ENCODE data around the gene TACC2.

The TACC2 gene

DNA sequence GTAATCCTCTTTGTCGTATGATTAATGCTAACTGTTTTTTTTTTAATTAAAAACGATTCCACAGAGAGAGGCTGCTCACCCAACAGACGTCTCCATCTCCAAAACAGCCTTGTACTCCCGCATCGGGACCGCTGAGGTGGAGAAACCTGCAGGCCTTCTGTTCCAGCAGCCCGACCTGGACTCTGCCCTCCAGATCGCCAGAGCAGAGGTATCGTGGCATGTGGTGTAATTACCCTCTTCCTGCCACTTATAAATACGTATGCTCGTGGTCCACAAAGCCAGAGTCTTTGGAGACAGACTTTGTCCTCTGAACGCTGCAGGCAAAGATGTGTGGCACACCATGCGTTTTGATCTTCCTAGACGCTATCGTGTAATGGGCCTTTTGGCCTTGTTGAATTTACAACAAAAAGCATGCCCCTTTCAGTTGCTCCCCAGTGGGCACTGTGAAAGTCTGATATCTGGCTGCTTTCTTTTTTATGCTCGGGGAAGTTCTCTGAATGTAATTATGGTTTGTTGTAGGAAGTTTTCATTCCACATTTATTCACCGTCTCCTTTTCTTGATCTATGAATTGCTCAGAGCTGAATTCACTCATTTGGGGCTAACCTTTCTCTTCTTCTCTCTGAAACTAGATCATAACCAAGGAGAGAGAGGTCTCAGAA lies 248.5 kb downstream of the TACC2 start:
- DNase-seq = no peak

GRCh38 chr10:122239578-122240257 lies 250.8 kb downstream of the TACC2 start:
- DNase-seq = no peak

DNA sequence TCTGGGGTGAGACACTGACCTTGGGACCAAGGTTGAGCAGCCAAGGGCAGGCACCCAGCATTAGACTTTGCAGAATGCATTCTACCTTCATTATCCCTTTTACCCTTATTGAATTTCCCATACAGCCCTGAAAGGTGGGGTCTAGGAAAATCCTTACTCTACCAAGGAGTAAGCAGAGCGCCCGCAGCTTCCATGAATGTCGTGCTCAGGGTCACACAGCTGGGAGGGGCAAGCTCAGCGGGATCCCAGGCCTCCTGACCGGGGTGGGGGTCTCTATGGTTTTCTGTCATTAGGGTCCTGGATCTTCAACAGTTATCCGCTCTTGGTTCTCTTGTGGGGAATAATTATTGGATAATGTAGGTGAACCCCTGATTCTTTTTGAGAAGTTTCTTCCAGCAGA lies 251.4 kb downstream of the TACC2 start:
- no peak for DNase-seq

DNA sequence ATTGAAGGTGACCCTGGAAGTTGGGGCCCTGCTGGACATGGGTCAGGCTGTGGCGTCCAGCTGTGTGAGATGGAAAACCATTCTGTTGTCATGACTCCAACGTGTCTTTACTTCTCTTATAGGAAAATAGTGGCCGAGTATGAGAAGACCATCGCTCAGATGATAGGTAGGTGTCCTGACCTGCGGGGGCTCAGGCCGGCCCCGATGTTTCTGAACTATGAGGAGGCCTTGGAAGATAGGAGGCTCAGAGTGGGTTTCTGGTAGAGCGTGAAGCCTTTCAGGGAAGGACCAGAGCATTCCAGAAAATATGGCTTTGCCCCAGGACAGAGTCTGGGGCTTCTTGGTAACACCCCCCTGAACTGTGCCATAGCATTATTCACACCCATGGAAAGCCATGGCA lies 252.9 kb downstream of the TACC2 start:
- no peak for DNase-seq

GRCh38 chr10:122243550-122243949 lies 254.6 kb downstream of the TACC2 start:
- no peak for DNase-seq

GRCh38 chr10:122244001-122244975 lies 255.3 kb downstream of the TACC2 start:
- no peak for DNase-seq

GRCh38 chr10:122245136-122245535 lies 256.2 kb downstream of the TACC2 start:
- no peak for DNase-seq

GRCh38 chr10:122245897-122246296 lies 256.9 kb downstream of the TACC2 start:
- no peak for DNase-seq

DNA sequence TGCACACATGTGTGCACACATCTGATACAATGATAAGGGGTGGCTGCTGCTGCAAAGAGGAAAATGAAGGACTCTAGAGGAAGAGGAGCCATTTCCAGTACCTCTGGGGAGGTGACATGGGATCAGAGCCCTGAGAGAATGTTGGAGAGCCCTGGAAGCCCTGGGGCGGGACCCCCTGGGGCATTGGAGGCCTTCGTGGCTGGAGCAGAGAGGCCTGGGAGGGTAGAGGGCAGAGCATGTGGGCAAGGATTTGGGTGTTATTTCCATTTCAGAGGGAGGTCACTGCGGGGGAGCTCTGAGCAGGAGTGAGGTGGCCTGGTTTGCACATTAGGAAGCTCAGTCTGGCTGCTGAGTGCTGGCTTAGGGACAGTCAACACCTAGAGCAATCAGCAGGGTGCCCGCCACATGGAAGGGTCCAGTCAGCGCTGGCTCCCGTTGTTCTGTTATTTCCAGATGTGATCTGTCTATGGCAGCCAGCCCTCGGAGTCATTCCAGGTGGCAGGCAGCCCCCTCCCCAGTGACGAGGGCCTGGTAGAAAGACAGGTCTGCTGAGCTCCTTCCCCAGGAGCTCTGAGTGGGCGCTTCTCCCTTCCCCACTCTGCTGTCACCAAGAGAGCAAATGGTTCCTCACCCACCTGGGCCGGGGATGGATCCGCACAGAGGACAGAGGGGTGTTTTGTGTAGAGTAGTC lies 258.0 kb downstream of the TACC2 start:
- DNase-seq = no peak

DNA sequence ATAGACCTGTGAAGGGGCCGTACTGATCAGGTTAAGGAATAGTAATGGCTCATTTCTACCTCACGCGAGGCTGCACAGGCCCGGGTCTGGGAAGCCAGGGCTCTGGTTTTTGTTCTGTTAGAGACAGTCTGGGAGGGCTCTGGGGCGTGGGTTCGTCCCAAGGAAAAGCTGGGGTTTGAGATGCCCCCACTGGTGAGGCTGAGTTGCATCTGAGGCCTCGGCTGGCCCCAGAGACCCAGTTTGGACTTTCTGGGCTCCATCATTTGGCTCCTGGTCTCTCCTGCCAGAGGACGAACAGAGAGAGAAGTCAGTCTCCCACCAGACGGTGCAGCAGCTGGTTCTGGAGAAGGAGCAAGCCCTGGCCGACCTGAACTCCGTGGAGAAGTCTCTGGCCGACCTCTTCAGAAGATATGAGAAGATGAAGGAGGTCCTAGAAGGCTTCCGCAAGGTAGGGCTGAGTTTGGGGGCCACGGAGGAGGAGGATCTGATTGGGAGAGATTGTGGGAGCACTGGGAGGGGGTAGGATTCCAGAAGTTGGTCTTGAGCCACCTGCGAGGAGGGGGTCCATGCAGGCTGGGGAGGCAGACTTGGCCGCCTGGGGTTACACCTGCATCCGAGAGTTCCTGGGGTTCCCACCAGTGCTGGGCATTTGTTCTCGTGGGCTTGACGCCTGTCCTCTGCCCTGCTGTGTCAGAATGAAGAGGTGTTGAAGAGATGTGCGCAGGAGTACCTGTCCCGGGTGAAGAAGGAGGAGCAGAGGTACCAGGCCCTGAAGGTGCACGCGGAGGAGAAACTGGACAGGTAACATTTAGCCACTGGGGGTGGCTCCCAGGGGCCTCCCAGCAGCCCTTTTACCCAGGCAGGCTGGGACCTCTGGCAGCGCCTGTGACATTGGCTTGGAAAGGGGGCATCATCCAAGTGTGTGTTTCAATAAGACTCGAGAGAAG lies 259.7 kb downstream of the TACC2 start:
- DNase-seq = no peak

- no peak for DNase-seq
These were observed 260.4 kb downstream of the TACC2 start for GRCh38 chr10:122249303-122249850.

DNA sequence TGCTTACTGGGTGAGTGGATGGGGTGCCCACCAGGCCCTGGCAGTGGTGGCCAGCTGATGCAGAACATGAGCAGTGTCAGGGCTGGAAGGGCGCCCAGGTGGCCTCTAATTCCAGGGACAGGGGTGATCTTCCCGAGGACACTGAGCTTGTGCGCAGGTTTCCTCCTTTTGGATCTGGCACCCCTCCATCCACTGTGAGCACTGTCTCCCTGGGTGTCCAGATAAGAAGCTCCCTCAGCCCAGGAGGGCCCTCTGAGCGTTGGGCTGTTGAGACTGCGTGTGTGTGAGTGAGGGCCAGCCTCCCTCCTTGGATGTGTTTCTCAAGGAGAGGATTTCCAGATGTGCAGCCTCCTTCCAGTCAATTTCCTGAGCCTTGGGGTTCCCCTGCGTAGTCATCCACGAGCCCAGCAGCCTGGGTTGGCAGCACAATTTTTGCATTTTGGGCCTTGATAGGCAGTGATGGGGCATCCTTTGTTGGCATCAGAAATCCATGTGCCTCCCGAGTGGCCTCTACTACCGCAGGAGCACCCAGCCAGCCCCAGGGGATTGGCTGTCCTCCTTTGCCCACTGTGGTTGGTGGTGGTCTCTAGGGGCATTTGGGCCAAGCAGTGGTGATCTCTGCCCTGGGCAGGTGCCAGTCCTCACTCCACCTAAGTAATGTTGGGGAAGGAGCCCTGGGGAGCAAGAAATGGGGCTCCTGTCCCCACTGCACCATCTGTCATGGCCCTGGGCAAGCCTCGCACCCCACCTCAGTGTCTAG lies 261.2 kb downstream of the TACC2 start:
- DNase-seq = no peak

DNA sequence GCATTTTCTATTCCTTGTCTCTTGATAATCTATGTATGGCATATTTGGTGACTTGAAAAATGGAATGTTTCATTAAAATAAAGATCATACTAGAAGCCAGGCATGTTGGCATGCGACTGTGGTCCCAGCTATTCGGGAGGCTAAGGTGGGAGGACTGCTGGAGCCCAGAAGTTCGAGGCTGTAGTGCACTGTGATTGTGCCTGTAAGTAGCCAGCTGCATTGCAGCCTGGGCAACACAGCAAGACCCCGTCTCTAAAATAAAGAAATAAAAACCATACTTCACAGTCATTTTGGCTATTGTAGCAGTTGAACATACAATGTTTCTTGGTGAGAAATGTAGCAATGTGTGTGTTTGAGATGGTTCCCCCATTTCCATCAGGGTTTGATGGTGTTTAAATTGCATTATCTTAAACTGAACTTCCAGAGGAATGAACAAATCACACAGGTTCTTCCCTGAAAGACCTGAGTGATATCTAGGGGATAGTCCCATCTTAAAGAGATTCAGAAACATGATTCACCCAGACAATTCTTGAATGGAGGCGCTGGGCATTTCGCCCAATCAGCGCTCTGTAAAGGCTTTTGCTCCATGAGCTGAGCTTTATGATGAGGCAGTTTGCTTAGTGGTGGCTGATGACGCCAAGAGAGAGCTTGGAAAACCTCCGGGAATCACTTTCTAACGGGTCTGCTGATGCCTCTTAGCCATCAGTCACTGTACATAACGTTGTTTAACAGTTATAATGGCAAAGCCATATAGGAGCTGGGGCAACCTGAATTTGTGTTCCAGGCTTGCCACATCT lies 262.7 kb downstream of the TACC2 start:
- no peak for DNase-seq

- DNase-seq = no peak
These were observed 263.8 kb downstream of the TACC2 start for GRCh38 chr10:122252805-122253204.

DNA sequence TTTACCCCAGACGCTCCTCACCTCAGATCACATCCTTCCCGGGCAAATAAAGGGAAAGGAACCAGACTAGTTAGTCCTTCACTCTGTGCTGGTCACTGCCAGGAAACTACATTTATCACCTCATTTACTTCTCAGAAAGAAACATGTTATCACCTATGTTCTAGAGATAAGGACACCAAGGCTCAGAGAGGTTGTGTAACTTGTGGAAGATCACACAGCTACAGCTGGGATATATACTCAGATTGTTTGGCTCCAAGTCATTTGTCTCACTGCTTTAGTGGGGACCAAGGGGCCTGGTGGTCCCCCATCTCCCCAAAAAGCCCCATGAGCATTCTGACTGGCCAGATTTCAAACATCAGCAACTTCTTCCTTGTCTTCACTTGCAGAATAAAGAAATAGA lies 264.6 kb downstream of the TACC2 start:
- no peak for DNase-seq

DNA sequence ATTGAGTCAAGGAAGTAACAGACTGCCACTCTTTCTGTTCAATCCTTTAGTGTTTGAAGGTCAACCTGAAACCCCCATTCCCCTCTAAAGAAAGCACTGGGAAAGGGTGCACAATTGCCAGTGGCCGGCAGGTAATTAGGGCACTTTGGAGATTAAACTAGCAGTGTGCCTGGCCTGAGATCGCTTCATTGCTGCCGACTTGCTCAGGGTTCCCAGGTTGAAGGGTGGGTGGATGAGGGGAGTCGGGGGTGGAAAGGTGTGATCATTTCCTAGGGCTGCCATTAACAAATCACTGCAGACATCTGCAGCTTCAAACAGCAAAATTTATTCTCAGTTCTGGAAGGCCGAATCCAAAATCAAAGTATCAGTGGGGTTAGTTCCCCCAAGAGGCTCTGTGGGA lies 265.9 kb downstream of the TACC2 start:
- no peak for DNase-seq

DNA sequence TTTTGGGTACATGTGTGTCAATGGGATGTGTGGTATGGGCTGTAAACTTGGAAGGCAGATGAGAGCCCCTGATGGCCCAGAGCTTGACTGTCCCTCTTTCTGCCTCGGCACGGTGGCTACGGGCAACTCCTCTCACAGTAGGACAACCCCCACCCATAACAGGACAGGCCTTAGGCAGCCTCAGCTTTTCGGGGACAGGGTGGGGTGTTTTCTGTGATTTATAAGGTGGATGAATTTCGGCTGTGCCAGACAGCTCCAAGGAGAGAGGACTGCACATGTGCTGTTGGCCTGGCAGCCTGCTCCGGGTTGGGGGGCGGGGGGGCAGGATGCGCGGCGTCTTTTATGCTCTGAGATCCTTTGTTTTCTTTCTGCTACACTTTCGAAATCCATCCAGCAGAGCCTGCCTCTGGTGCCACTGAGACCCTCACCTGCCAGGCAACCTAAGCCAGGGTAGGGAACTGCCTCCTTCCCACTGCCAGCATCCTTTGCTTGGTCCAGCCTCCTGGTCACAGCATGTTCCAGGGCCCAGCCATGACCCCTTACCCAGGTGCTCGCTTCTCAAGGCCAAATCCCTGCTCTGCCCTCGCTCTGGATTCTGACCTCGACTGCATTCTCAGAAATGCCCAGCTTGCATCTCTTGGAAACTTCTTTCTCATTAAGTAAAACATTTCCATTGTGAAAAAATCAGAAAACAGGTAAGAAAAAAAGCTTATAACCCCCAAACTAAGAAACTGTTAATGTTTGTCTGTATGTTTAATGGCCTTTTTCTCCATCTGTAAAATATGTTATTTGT lies 266.7 kb downstream of the TACC2 start:
- DNase-seq = no peak

DNA sequence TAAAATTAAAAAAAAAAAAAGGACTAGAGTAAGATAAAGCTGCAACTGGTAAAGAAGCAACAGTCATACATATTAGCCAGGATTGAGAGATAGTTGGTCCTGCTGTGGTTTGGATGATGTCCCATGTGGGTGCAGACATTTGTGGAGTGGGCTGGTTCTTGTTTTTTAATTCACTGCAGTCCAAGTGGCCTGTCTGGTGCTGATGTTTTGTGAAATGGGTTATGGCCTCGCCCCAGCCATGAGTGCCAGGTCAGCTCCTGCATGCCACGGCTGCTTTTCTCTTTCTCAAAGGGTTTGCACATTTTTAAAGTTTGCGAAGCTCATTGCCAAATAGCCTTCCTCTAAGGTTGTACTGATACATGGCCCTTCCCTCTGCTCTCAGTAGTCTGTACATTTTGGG lies 268.1 kb downstream of the TACC2 start:
- DNase-seq = no peak

All from stimulated activated CD4-positive, alpha-beta T cell treated with anti-CD3 and anti-CD28 coated beads, Interleukin-12 subunit alpha, Interleukin-12 subunit beta, amount 100 ng/mL, for 4 hours (primary cell).